ENCODE measurements around the gene RTN4R.
A peak's percentile ranks its signal among the peaks of the same experiment; 100 is the strongest.

Gene RTN4R

GRCh38 chr22:20239676-20240446 lies 28.3 kb downstream of the RTN4R start:
- in situ Hi-C loops (cut with MboI; ENCODE audit: low sequenced_read_pairs, unreplicated experiment) = no loop called here
- no peak for DNase-seq (ENCODE audit: low spot score)
- TF ChIP-seq CTCF (IDR thresholded peaks at IDR 0.05; ENCODE audit: borderline replicate concordance, control extremely low read depth, extremely low read depth, insufficient read depth, missing control alignments) = no peak

- no peak for TF ChIP-seq CTCF (IDR thresholded peaks at IDR 0.05; ENCODE audit: borderline replicate concordance, control extremely low read depth, extremely low read depth, insufficient read depth, missing control alignments)
- in situ Hi-C loops (cut with MboI; ENCODE audit: low sequenced_read_pairs, unreplicated experiment) = no loop called here
- DNase-seq (ENCODE audit: low spot score) = no peak
These were observed 29.0 kb downstream of the RTN4R start for GRCh38 chr22:20238901-20239675.

GRCh38 chr22:20238536-20238900 lies 29.6 kb downstream of the RTN4R start:
- in situ Hi-C loops (cut with MboI; ENCODE audit: low sequenced_read_pairs, unreplicated experiment) = no loop called here
- TF ChIP-seq CTCF (IDR thresholded peaks at IDR 0.05; ENCODE audit: borderline replicate concordance, control extremely low read depth, extremely low read depth, insufficient read depth, missing control alignments) = peak; percentile 73
- peak; percentile 93 for DNase-seq (ENCODE audit: low spot score)

- in situ Hi-C loops (cut with MboI; ENCODE audit: low sequenced_read_pairs, unreplicated experiment) = no loop called here
- DNase-seq (ENCODE audit: low spot score) = no peak
- TF ChIP-seq CTCF (IDR thresholded peaks at IDR 0.05; ENCODE audit: borderline replicate concordance, control extremely low read depth, extremely low read depth, insufficient read depth, missing control alignments) = no peak
These were observed 30.4 kb downstream of the RTN4R start for GRCh38 chr22:20237480-20238440.

- no peak for DNase-seq (ENCODE audit: low spot score)
- no peak for TF ChIP-seq CTCF (IDR thresholded peaks at IDR 0.05; ENCODE audit: borderline replicate concordance, control extremely low read depth, extremely low read depth, insufficient read depth, missing control alignments)
- in situ Hi-C loops (cut with MboI; ENCODE audit: low sequenced_read_pairs, unreplicated experiment) = no loop called here
These were observed 31.9 kb downstream of the RTN4R start for GRCh38 chr22:20236052-20236717.

Measured in GM13976 (cell line).